Superior temporal gyrus (tissue), 1 donor: ENCODE data around the gene CHGA.

Source experiments
- DNase-seq: peaks from one replicate; pipeline ENCODE4 v3.0.0-alpha.2; 2016; ENCODE audit errors: extremely low spot score

Gene CHGA

GRCh38 chr14:92905667-92906066 is 17.3 kb upstream of the CHGA start:
- DNase-seq: no peak

- DNase-seq: no peak
Measured at GRCh38 chr14:92906420-92906819, 16.5 kb upstream of the CHGA start.

- peak; percentile 45 for DNase-seq
Measured at GRCh38 chr14:92906823-92907222, 16.1 kb upstream of the CHGA start.

- no peak for DNase-seq
Measured at GRCh38 chr14:92907316-92907911, 15.5 kb upstream of the CHGA start.

GRCh38 chr14:92914087-92914656 is 8.8 kb upstream of the CHGA start:
- DNase-seq: no peak

GRCh38 chr14:92916201-92916600 is 6.7 kb upstream of the CHGA start:
- no peak for DNase-seq

GRCh38 chr14:92917041-92917940 is 5.7 kb upstream of the CHGA start:
- DNase-seq: no peak

GRCh38 chr14:92917956-92918355 is 5.0 kb upstream of the CHGA start:
- DNase-seq: no peak

GRCh38 chr14:92920001-92920400 is 2.9 kb upstream of the CHGA start:
- no peak for DNase-seq

- no peak for DNase-seq
Measured at GRCh38 chr14:92922155-92922735, 705 bp upstream of the CHGA start.

- DNase-seq: no peak
Measured at GRCh38 chr14:92923744-92924103, 774 bp downstream of the CHGA start.

GRCh38 chr14:92924247-92924646 is 1.3 kb downstream of the CHGA start:
- no peak for DNase-seq

- no peak for DNase-seq
Measured at GRCh38 chr14:92925446-92925845, 2.5 kb downstream of the CHGA start.

GRCh38 chr14:92926180-92926845 is 3.4 kb downstream of the CHGA start:
- DNase-seq: no peak

- DNase-seq: no peak
Measured at GRCh38 chr14:92926931-92927330, 4.0 kb downstream of the CHGA start.

GRCh38 chr14:92927349-92928257 is 4.7 kb downstream of the CHGA start:
- DNase-seq: no peak

- DNase-seq: no peak
Measured at GRCh38 chr14:92928258-92928629, 5.3 kb downstream of the CHGA start.

- DNase-seq: no peak
Measured at GRCh38 chr14:92928961-92929688, 6.2 kb downstream of the CHGA start.

- DNase-seq: no peak
Measured at GRCh38 chr14:92929689-92930608, 7.0 kb downstream of the CHGA start.
